HepG2 (cell line): Measurements from ENCODE around the gene CHID1. TPM values are rescaled to one million over a fixed set of nuclear protein-coding genes. Genes with fewer than 3 reads are reported as not detected.

Experiments
- ASH2L ChIP-seq: fragments of 300-600, 200-600 bp; sonication (generic); IDR thresholded peaks from 2 replicates; pipeline ENCODE4 v1.7.0; 2017; ENCODE audit warnings: low read depth, mild to moderate bottlenecking, moderate library complexity, mixed read lengths, low read length; ENCODE audit not compliant: insufficient read length
- ETV5 ChIP-seq: IDR thresholded peaks from 2 replicates; pipeline ENCODE4 v1.6.1; 2018; ENCODE audit warnings: missing biosample characterization, missing genetic modification reagents, inconsistent platforms, borderline replicate concordance
- FOXK2 ChIP-seq: fragments of 450-650 bp; IDR thresholded peaks from 2 replicates; pipeline ENCODE4 v1.6.1; 2016
- MLX ChIP-seq: IDR thresholded peaks from 2 replicates; pipeline ENCODE4 v1.6.1; 2016
- MTF1 ChIP-seq: sonication (generic); formaldehyde crosslinking; IDR thresholded peaks from 2 replicates; pipeline ENCODE4 v1.5.0; 2020; ENCODE audit warnings: missing genetic modification reagents
- NRL ChIP-seq: sonication (generic); formaldehyde crosslinking; IDR thresholded peaks from 2 replicates; pipeline ENCODE4 v1.5.0; 2020; ENCODE audit warnings: missing genetic modification reagents, mild to moderate bottlenecking, moderate library complexity, borderline replicate concordance
- ONECUT2 ChIP-seq: sonication (generic); formaldehyde crosslinking; IDR thresholded peaks from 2 replicates; pipeline ENCODE4 v1.4.0; 2020; ENCODE audit warnings: missing genetic modification reagents
- SOX5 ChIP-seq: IDR thresholded peaks from 2 replicates; pipeline ENCODE4 v1.6.1; 2016; ENCODE audit warnings: borderline replicate concordance
- TFAP4 ChIP-seq: sonication (generic); IDR thresholded peaks from 2 replicates; pipeline ENCODE4 v1.6.1; 2016; ENCODE audit warnings: low read depth, borderline replicate concordance
- TOPORS ChIP-seq: sonication (generic); formaldehyde crosslinking; IDR thresholded peaks from 2 replicates; pipeline ENCODE4 v1.8.0; 2023; ENCODE audit warnings: mild to moderate bottlenecking, missing genetic modification reagents
- XBP1 ChIP-seq: sonication (generic); formaldehyde crosslinking; IDR thresholded peaks from 2 replicates; pipeline ENCODE4 v1.5.0; 2020; ENCODE audit warnings: missing genetic modification reagents
- ZFYVE20 ChIP-seq: sonication (generic); formaldehyde crosslinking; IDR thresholded peaks from 2 replicates; pipeline ENCODE4 v1.8.0; 2023; ENCODE audit warnings: low read depth, mild to moderate bottlenecking, moderate library complexity, missing genetic modification reagents, borderline replicate concordance
- ZGPAT ChIP-seq: IDR thresholded peaks from 2 replicates; pipeline ENCODE4 v1.6.1; 2016; ENCODE audit warnings: mild to moderate bottlenecking
- ZIK1 ChIP-seq: sonication (generic); formaldehyde crosslinking; IDR thresholded peaks from 2 replicates; pipeline ENCODE4 v1.5.0; 2020; ENCODE audit warnings: mild to moderate bottlenecking, low read depth, missing genetic modification reagents, borderline replicate concordance
- ZNF160 ChIP-seq: sonication (generic); formaldehyde crosslinking; IDR thresholded peaks from 2 replicates; pipeline ENCODE4 v1.8.0; 2022; ENCODE audit warnings: mild to moderate bottlenecking, inconsistent platforms, missing genetic modification reagents
- ZNF17 ChIP-seq: sonication (generic); formaldehyde crosslinking; IDR thresholded peaks from 2 replicates; pipeline ENCODE4 v1.5.0; 2020; ENCODE audit warnings: mild to moderate bottlenecking, missing genetic modification reagents
- ZNF567 ChIP-seq: sonication (generic); formaldehyde crosslinking; IDR thresholded peaks from 2 replicates; pipeline ENCODE4 v1.8.1; 2023; ENCODE audit warnings: mild to moderate bottlenecking, missing genetic modification reagents, borderline replicate concordance
- ZNF746 ChIP-seq: sonication (generic); formaldehyde crosslinking; IDR thresholded peaks from 2 replicates; pipeline ENCODE4 v1.8.0; 2022; ENCODE audit warnings: mild to moderate bottlenecking, missing genetic modification reagents
- ZNF891 ChIP-seq: sonication (generic); formaldehyde crosslinking; IDR thresholded peaks from 2 replicates; pipeline ENCODE4 v1.5.0; 2020; ENCODE audit warnings: mild to moderate bottlenecking, missing genetic modification reagents
- ZSCAN31 ChIP-seq: sonication (generic); formaldehyde crosslinking; IDR thresholded peaks from 2 replicates; pipeline ENCODE4 v1.5.0; 2020; ENCODE audit warnings: low read depth, mild to moderate bottlenecking, missing genetic modification reagents
- polyA plus RNA-seq, 8 experiments: library from polyadenylated mRNA; depleted of rRNA in 3 of 8; stranded (reverse) in 7 of 8; unstranded in 1 of 8; fragments of >200 nt; fragmentation: Illumina TruSeq in 4 of 8; extraction: Trizol in 4 of 8; gene quantifications; 2 replicates each; pipeline versions ENCODE4 v1.2.1 to v1.2.3, GENCODE V29; 2011 to 2016; ENCODE audit warnings: low read depth in 4 of 8, missing spikeins in 1 of 8, mixed read lengths in 1 of 8; ENCODE audit not compliant: insufficient read depth in 1 of 8
- total RNA-seq, 5 experiments: library from RNA; depleted of rRNA; stranded (reverse); fragments of >200 nt; fragmentation: Illumina TruSeq; extraction: Trizol; gene quantifications; 2 replicates each; pipeline ENCODE4 v1.2.3, GENCODE V29; 2016; ENCODE audit warnings: low read depth in 1 of 5
- TF ChIP-seq, protein P1 (sequence below): sonication (generic); formaldehyde crosslinking; IDR thresholded peaks from 2 replicates; pipeline ENCODE4 v1.4.0; 2020; ENCODE audit warnings: missing genetic modification reagents
- TF ChIP-seq, protein P2 (sequence below): sonication (generic); formaldehyde crosslinking; IDR thresholded peaks from 2 replicates; pipeline ENCODE4 v1.4.0; 2020; ENCODE audit warnings: missing genetic modification reagents, borderline replicate concordance
- TF ChIP-seq, protein P3 (sequence below): sonication (generic); formaldehyde crosslinking; IDR thresholded peaks from 2 replicates; pipeline ENCODE4 v1.4.0; 2020; ENCODE audit warnings: missing genetic modification reagents

The CHID1 gene
- total and polyA plus RNA-seq, 2 of the 13 experiments (the other 11 are each of a cell fraction or from before 2014, with no cell fraction given) = 65.1 to 93.6 TPM

GRCh38 chr11:843818-844692 lies 66.6 kb downstream of the CHID1 start (continued):
- TF ChIP-seq SOX5 = peak; percentile 26; the same call in 1 of the 2 replicates
- no peak for TF ChIP-seq ZNF567 (CRISPR knock-in tag)
- TF ChIP-seq ZGPAT = peak; percentile 53; the same call in 1 of the 2 replicates
- TF ChIP-seq, protein P1, sequence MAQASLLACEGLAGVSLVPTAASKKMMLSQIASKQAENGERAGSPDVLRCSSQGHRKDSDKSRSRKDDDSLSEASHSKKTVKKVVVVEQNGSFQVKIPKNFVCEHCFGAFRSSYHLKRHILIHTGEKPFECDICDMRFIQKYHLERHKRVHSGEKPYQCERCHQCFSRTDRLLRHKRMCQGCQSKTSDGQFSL (CRISPR knock-in tag) = peak; percentile 58; the same call in 1 of the 2 replicates
- peak; percentile 31 for TF ChIP-seq NRL (CRISPR knock-in tag)
- TF ChIP-seq MTF1 (CRISPR knock-in tag) = no peak
- TF ChIP-seq XBP1 (CRISPR knock-in tag) = no peak
- peak; percentile 91 for TF ChIP-seq ETV5
- TF ChIP-seq ASH2L = no peak
- no peak for TF ChIP-seq TOPORS (CRISPR knock-in tag)
- TF ChIP-seq, protein P2, sequence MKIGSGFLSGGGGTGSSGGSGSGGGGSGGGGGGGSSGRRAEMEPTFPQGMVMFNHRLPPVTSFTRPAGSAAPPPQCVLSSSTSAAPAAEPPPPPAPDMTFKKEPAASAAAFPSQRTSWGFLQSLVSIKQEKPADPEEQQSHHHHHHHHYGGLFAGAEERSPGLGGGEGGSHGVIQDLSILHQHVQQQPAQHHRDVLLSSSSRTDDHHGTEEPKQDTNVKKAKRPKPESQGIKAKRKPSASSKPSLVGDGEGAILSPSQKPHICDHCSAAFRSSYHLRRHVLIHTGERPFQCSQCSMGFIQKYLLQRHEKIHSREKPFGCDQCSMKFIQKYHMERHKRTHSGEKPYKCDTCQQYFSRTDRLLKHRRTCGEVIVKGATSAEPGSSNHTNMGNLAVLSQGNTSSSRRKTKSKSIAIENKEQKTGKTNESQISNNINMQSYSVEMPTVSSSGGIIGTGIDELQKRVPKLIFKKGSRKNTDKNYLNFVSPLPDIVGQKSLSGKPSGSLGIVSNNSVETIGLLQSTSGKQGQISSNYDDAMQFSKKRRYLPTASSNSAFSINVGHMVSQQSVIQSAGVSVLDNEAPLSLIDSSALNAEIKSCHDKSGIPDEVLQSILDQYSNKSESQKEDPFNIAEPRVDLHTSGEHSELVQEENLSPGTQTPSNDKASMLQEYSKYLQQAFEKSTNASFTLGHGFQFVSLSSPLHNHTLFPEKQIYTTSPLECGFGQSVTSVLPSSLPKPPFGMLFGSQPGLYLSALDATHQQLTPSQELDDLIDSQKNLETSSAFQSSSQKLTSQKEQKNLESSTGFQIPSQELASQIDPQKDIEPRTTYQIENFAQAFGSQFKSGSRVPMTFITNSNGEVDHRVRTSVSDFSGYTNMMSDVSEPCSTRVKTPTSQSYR (CRISPR knock-in tag) = peak; percentile 96
- TF ChIP-seq FOXK2 = no peak
- TF ChIP-seq, protein P3, sequence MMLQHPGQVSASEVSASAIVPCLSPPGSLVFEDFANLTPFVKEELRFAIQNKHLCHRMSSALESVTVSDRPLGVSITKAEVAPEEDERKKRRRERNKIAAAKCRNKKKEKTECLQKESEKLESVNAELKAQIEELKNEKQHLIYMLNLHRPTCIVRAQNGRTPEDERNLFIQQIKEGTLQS (CRISPR knock-in tag) = no peak
- TF ChIP-seq TFAP4 = peak; percentile 47; the same call in 1 of the 2 replicates
- TF ChIP-seq ZNF160 (CRISPR knock-in tag) = 0 out of 2 replicates have a peak, but pooled peaks have one; percentile 37
- TF ChIP-seq ZIK1 = peak; percentile 49; the same call in 1 of the 2 replicates
- no peak for TF ChIP-seq ONECUT2 (CRISPR knock-in tag)
- TF ChIP-seq MLX (CRISPR knock-in tag) = peak; percentile 77
- 0 out of 2 replicates have a peak, but pooled peaks have one; percentile 71 for TF ChIP-seq ZNF891
- TF ChIP-seq ZNF17 (CRISPR knock-in tag) = no peak
- TF ChIP-seq ZNF746 (CRISPR knock-in tag) = no peak
- TF ChIP-seq ZFYVE20 (CRISPR knock-in tag) = 0 out of 2 replicates have a peak, but pooled peaks have one; percentile 34
- 0 out of 2 replicates have a peak, but pooled peaks have one; percentile 21 for TF ChIP-seq ZSCAN31 (CRISPR knock-in tag)
